Esophagus squamous epithelium (tissue), 5 donors: ENCODE measurements around the gene KLK11. TPM values are rescaled to one million over a fixed set of nuclear protein-coding genes. Genes with fewer than 3 reads are reported as not detected.
"Not testable (repeated sequence)": the region's sequence is repeated elsewhere in the genome, so short reads cannot be mapped to it uniquely, and the experiment has no call there.

ENCODE experiments used
- DNase-seq: peaks from one replicate; lab custom pipeline; 2025; lab: John Stamatoyannopoulos, UW
- H3K27ac ChIP-seq, 4 donors: fragments of 200-600 bp; sonication (generic); one replicate each; pipeline ENCODE4 v1.5.1; 2016 to 2019; ENCODE audit warnings: mild to moderate bottlenecking in 1 of 4
- H3K27me3 ChIP-seq, 4 donors: fragments of 200-600 bp; sonication (generic); 1 replicate in 3 of 4; 2 replicates in 1 of 4; pipeline versions ENCODE4 v1.5.1 to v1.6.0; 2017 to 2021; ENCODE audit warnings: antibody characterized with exemption in 1 of 4
- H3K36me3 ChIP-seq, 3 donors: fragments of 200-600 bp; sonication (generic); one replicate each; pipeline ENCODE4 v1.5.1; 2016 to 2019
- H3K4me1 ChIP-seq, 3 donors: fragments of 200-600 bp; sonication (generic); one replicate each; pipeline ENCODE4 v1.5.1; 2017 to 2019
- H3K4me3 ChIP-seq, 4 donors: fragments of 200-600 bp; sonication (generic); 1 replicate in 3 of 4; 2 replicates in 1 of 4; pipeline ENCODE4 v1.5.1; 2016 to 2019; ENCODE audit warnings: mild to moderate bottlenecking in 2 of 4, moderate library complexity in 1 of 4
- H3K9me3 ChIP-seq, 3 donors: fragments of 200-600 bp; sonication (generic); one replicate each; pipeline ENCODE4 v1.5.1; 2016 to 2019
- CTCF ChIP-seq, 6 experiments: fragments of 450-650 bp in 4 of 6; fragments of 200-600 bp in 2 of 6; sonication (generic) in 2 of 6; IDR thresholded peaks; one replicate each; pipeline ENCODE4 v1.5.1; 2016 to 2019; ENCODE audit warnings: antibody characterized with exemption in 6 of 6, mild to moderate bottlenecking in 4 of 6, moderate library complexity in 4 of 6
- POLR2A ChIP-seq, 4 donors: fragments of 450-650 bp; IDR thresholded peaks; one replicate each; pipeline ENCODE4 v1.6.1; 2017; ENCODE audit warnings: antibody characterized with exemption in 4 of 4, mild to moderate bottlenecking in 4 of 4, moderate library complexity in 3 of 4
- WGBS, 2 donors: methylation state at CpG; one replicate each; pipeline ENCODE4 v1.1.5; 2018; 5-methylcytosine and 5-hydroxymethylcytosine counted together
- intact Hi-C: fragments of 100-400 bp; cut with DNase I; formaldehyde crosslinking; loops from one replicate; pipeline ENCODE4 v1.15.0; 2022
- total RNA-seq, 4 donors: library from RNA; depleted of rRNA; stranded (reverse); fragments of >200 nt; gene quantifications; one replicate each; pipeline ENCODE4 v1.1.0, GENCODE V29; 2016
- donor health status: DM: yes; HTN: yes; CAD: no.

The KLK11 gene
- total RNA-seq, 4 donors from 2014 or later, result 171 to 460 (median 244) TPM

DNA sequence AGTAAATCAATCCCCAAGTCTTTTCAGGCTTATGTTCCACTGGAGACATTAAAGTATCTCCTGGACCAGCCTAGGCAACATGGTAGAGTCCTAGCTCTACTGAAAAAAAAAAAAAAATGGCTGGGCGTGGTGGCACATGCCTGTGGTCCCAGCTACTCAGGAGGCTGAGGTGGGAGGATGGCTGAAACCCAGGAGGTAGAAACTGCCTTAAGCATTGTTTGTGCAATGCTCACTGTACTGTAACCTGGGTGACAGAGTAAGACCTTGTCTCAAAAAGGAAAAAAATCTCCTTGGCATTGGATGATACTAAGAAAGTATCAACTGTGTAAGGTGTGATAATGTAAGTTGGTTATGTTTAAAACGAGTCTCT lies 33.8 kb downstream of the KLK11 start:
- H3K27me3 ChIP-seq, result peaks cover 0 to 14% (median 0%) of the 10 kb centered on the region in 4 donors
- H3K4me3 ChIP-seq, result no peak overlapping the region
- WGBS, 2 donors, result 46 to 54% methylated on average over 2 of the region's 2 CpGs
- no peaks in the 10 kb centered on the region for H3K36me3 ChIP-seq
- no peaks in the 10 kb centered on the region for H3K9me3 ChIP-seq
- intact Hi-C loops, result no loop called here
- no peak for TF ChIP-seq CTCF (IDR thresholded peaks at IDR 0.05)
- peaks cover 0 to 15% (median 0%) of the 10 kb centered on the region in 3 donors for H3K4me1 ChIP-seq
- no peak for DNase-seq
- H3K27ac ChIP-seq, result peak overlapping the region; percentile 21 to 70 (median 46)

DNA sequence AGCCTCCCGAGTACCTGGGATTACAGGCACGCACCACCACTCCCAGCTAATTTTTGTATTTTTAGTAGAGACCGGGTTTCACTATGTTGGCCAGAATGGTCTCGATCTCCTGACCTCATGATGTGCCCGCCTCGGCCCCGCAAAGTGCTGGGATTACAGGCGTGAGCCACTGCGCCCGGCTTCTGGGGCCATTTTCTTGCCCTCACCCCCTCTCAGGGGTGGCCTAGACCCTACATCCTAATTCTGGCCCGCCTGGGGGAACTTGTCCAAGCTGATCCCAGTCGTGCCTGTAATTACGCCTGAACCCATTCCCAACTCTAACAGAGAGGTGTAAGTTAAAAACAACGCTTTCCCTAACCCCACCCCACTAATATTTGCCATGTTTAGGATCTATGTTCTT lies 42.0 kb downstream of the KLK11 start:
- H3K36me3 ChIP-seq, DNase-seq, intact Hi-C loops, H3K4me3 ChIP-seq, H3K27ac ChIP-seq, H3K9me3 ChIP-seq: not testable (repeated sequence)
- Histone ChIP-seq H3K27me3 (peaks cover 0 to 71% (median 0%) of the 10 kb centered on the region in 4 donors), H3K4me1 (peaks cover 1 to 12% (median 4%) of the 10 kb centered on the region in 3 donors)
- 73 to 74% methylated on average over 14 of the region's 14 CpGs for WGBS, 2 donors

DNA sequence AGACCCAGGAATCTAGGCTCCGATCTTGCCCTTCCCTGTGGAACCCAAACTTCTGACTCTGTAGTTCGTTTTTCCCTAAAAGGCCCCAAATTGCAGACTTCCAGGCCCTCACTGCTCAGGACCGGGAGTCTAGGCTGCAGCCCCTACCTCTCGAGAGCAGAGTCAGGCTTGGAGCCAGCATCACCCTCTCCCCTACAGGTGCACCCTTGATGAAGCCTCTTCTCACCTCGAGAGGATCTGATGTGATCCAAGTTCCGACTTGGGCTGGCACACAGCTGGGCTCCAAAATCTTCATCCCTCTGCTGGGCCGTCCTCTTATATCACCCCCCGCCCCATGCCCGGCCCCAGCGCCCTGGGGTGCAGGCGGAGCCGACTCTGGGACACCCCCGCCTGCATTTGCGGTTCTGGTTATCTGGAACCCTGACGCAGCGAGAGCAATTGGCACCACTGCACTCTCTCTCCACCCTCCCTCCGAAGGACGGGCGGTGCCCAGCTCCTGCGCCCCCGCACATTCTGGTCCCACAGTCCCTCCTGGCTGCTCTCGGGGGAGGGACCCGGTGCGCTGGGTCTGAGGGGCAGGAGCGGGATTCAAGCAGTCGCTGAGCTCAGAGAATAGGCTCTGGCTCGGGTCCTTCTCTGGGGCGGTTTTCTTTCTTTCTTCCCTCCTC lies 42.7 kb downstream of the KLK11 start, which contains the start of gene KLK7:
Gene KLK7 (minus strand): TSS at position 293 of the 668 bp plus-strand sequence. CDS start 1,518 bp downstream, outside the sequence.
- WGBS, 2 donors, result 8 to 13% methylated on average over 16 to 17 of the region's 28 CpGs
- H3K9me3 ChIP-seq, result no peaks in the 10 kb centered on the region
- H3K4me1 ChIP-seq, result peaks cover 5 to 19% (median 7%) of the 10 kb centered on the region in 3 donors
- TF ChIP-seq CTCF (IDR thresholded peaks at IDR 0.05) (no peak), POLR2A (IDR thresholded peaks at IDR 0.05) (no peak)
- intact Hi-C loops, result no loop called here
- no peak for DNase-seq
- peak within 1 kb of the TSS in 1 of 4 donors; percentile 45 for H3K27ac ChIP-seq
- H3K27me3 ChIP-seq, result peaks cover 0 to 69% (median 0%) of the 10 kb centered on the region in 4 donors
- H3K4me3 ChIP-seq, result peak within 1 kb of the TSS; percentile 9 to 39 (median 32)
- no peaks in the 10 kb centered on the region for H3K36me3 ChIP-seq

- TF ChIP-seq POLR2A (IDR thresholded peaks at IDR 0.05), result no peak
- TF ChIP-seq CTCF (IDR thresholded peaks at IDR 0.05), result no peak
- peaks cover 5 to 20% (median 7%) of the 10 kb centered on the region in 3 donors for H3K4me1 ChIP-seq
- WGBS, 2 donors, result 77 to 80% methylated on average over 1 to 2 of the region's 4 CpGs
- no peak for DNase-seq
- intact Hi-C loops, result no loop called here
- no peak overlapping the region for H3K27ac ChIP-seq
- H3K27me3 ChIP-seq, result peaks cover 0 to 72% (median 0%) of the 10 kb centered on the region in 4 donors
- H3K36me3 ChIP-seq, result no peaks in the 10 kb centered on the region
- H3K9me3 ChIP-seq, result no peaks in the 10 kb centered on the region
- H3K4me3 ChIP-seq, result peak overlapping the region in 1 of 4 donors; percentile 18
These were observed 44.2 kb downstream of the KLK11 start for GRCh38 chr19:50982186-50982585.

DNA sequence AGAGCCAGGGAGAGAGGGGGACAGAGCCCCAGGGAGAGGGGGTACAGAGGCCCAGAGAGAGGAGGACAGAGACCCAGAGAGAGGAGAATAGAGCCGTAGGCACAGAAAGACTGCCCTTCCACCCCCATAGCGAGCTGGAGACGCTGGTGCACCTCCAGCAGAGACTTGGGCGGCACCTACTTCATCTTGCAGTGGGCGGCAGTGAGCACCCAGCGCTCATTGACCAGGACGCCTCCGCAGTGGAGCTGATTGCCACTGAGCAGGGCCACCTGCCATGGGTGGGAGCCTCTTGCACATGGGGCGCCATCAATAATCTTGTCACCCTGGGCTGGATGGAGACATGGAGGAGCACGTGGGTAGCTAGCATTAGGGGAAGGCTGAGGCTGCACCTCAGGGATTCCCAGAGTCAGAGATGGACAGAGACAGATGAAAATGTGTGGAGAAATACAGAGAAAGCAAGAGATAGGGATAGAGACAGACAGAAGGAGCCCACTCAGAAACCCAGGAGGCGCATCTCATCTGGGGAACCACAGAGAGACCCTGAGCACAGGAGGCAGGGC lies 44.7 kb downstream of the KLK11 start:
- intact Hi-C loops, result no loop called here
- Histone ChIP-seq H3K4me1 (peaks cover 5 to 20% (median 7%) of the 10 kb centered on the region in 3 donors), H3K9me3 (no peaks in the 10 kb centered on the region), H3K4me3 (peak overlapping the region in 1 of 4 donors; percentile 18), H3K27me3 (peaks cover 0 to 69% (median 0%) of the 10 kb centered on the region in 4 donors), H3K27ac (no peak overlapping the region), H3K36me3 (no peaks in the 10 kb centered on the region)
- no peak for DNase-seq
- WGBS, 2 donors, result 34 to 55% methylated on average over 5 to 8 of the region's 11 CpGs
- TF ChIP-seq CTCF (IDR thresholded peaks at IDR 0.05) (no peak), POLR2A (IDR thresholded peaks at IDR 0.05) (no peak)
